SJCRH30 (cell line): ENCODE measurements around the gene MEFV. TPM values are rescaled to one million over a fixed set of nuclear protein-coding genes. Genes with fewer than 3 reads are reported as not detected.
A peak's percentile ranks its signal among the peaks of the same experiment; 100 is the strongest.
"Not testable (repeated sequence)": the region's sequence is repeated elsewhere in the genome, so short reads cannot be mapped to it uniquely, and the experiment has no call there.

Experiments
- DNase-seq, 2 experiments: peaks; one replicate each; pipeline ENCODE4 v3.0.0-alpha.2; 2015 to 2020
- H3K27ac ChIP-seq: fragments of 250-450 bp; sonication (Bioruptor Pico); 2 replicates; pipeline ENCODE4 v1.5.1; 2020; ENCODE audit warnings: mild to moderate bottlenecking, moderate library complexity
- H3K27me3 ChIP-seq: fragments of 250-450 bp; sonication (Bioruptor Pico); 2 replicates; pipeline ENCODE4 v1.5.1; 2020; ENCODE audit warnings: mild to moderate bottlenecking, moderate library complexity
- H3K36me3 ChIP-seq: fragments of 250-450 bp; sonication (Bioruptor Pico); 2 replicates; pipeline ENCODE4 v1.5.1; 2020; ENCODE audit warnings: mild to moderate bottlenecking, moderate library complexity
- H3K4me1 ChIP-seq: fragments of 250-450 bp; sonication (Bioruptor Pico); 2 replicates; pipeline ENCODE4 v1.5.1; 2020; ENCODE audit warnings: mild to moderate bottlenecking, moderate library complexity
- H3K4me3 ChIP-seq: fragments of 250-450 bp; sonication (Bioruptor Pico); 2 replicates; pipeline ENCODE4 v1.5.1; 2020; ENCODE audit warnings: mild to moderate bottlenecking, moderate library complexity
- H3K9me3 ChIP-seq: fragments of 250-450 bp; sonication (Bioruptor Pico); replicated peaks from 2 replicates; pipeline ENCODE4 v1.5.1; 2020; ENCODE audit warnings: mild to moderate bottlenecking, moderate library complexity
- total RNA-seq: library from RNA; depleted of rRNA; stranded (reverse); fragments of >200 nt; shearing (Covaris generic); gene quantifications from 2 replicates; pipeline ENCODE4 v1.2.3, GENCODE V29; 2014

The MEFV gene
- total RNA-seq, 1 experiment from 2014 or later = not detected

GRCh38 chr16:3281222-3281820, 24.9 kb upstream of the MEFV start:
- no peak overlapping the region for H3K4me3 ChIP-seq
- H3K9me3 ChIP-seq = no peaks in the 10 kb centered on the region
- H3K27ac ChIP-seq = no peak overlapping the region
- no peaks in the 10 kb centered on the region for H3K27me3 ChIP-seq
- H3K36me3 ChIP-seq = peaks cover 13% of the 10 kb centered on the region
- peaks cover 3% of the 10 kb centered on the region; the same call in 1 of the 2 replicates for H3K4me1 ChIP-seq
- DNase-seq = no peak

DNA sequence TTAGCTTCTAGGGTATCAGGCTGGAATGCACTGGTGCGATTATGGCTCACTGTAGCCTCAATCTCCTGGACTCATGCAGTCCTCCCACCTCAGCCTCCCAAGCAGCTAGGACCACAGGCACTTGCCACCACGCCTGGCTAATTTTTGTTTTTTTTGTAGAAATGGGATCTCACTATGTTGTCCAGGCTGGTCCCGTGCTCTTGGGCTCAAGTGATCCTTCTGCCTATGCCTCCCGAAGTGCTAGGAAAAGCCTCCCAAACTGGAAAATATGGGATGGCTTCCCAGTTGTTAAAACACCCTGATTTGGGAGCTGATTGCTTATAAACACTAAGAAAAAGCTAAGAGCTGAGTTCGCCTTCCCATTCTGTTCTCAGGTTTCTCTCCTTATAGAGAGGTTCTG, 20.2 kb upstream of the MEFV start:
- DNase-seq = no peak
- Histone ChIP-seq H3K4me1 (no peaks in the 10 kb centered on the region), H3K9me3 (no peaks in the 10 kb centered on the region), H3K27me3 (no peaks in the 10 kb centered on the region), H3K36me3 (no peaks in the 10 kb centered on the region), H3K4me3 (no peak overlapping the region), H3K27ac (no peak overlapping the region)

DNA sequence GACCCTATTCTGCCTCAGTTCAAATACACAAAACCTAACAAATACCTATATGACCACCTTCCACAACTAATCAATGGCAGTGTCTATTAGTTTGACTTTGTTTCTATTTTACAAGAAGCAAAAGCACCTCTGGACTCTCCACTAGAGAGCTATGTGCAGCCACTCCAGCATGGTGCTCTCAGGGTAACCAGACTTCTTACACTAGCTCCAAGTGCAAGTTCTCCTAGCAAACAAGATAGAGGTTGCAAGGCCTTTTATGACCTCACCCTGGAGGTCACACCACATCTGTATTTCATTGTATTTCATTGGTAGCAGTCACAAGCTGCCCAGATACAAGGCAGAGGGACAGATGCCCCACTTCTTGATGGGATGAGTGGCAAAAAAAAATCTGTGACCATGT, 18.5 kb upstream of the MEFV start:
- peak overlapping the region; percentile 33 for H3K4me3 ChIP-seq
- no peaks in the 10 kb centered on the region for H3K9me3 ChIP-seq
- DNase-seq = no peak
- no peak overlapping the region for H3K27ac ChIP-seq
- no peaks in the 10 kb centered on the region for H3K27me3 ChIP-seq
- H3K36me3 ChIP-seq = no peaks in the 10 kb centered on the region
- no peaks in the 10 kb centered on the region for H3K4me1 ChIP-seq

DNA sequence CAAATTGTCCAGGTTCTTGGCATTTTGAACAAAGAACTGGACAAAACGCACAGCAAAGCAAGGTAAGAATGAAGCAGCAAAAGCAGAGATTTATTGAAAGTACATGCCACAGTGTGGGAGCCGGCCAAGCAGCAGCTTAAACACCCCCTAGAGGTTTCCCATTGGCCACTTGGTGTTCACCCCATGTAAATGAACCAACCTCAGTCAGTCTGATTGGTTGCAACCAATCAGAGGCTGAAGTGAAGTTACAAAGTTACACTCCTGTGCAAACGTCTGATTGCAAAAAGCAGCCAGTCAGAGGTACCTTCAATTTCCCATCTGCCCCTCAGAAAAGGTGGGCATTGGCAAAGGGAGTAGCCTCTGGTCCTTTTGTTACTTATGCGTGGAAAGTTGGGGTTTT, 18.1 kb upstream of the MEFV start:
- Histone ChIP-seq H3K27me3 (no peaks in the 10 kb centered on the region), H3K36me3 (no peaks in the 10 kb centered on the region), H3K9me3 (no peaks in the 10 kb centered on the region), H3K4me3 (peak overlapping the region; percentile 33), H3K4me1 (no peaks in the 10 kb centered on the region), H3K27ac (no peak overlapping the region)
- DNase-seq = peak; percentile 60 to 78

- not testable (repeated sequence) for H3K27me3 ChIP-seq, H3K4me3 ChIP-seq, H3K9me3 ChIP-seq, H3K4me1 ChIP-seq, H3K36me3 ChIP-seq, DNase-seq, H3K27ac ChIP-seq
Observed at GRCh38 chr16:3271281-3271680, 14.8 kb upstream of the MEFV start.

GRCh38 chr16:3270718-3271117, 14.3 kb upstream of the MEFV start:
- not testable (repeated sequence) for H3K9me3 ChIP-seq, H3K27ac ChIP-seq, H3K36me3 ChIP-seq, H3K4me1 ChIP-seq, DNase-seq, H3K27me3 ChIP-seq, H3K4me3 ChIP-seq

- no peaks in the 10 kb centered on the region for H3K36me3 ChIP-seq
- DNase-seq = no peak
- no peaks in the 10 kb centered on the region for H3K27me3 ChIP-seq
- H3K4me1 ChIP-seq = 0 out of 2 replicates have a peak, but pooled peaks cover 2% of the 10 kb centered on the region
- no peak overlapping the region for H3K27ac ChIP-seq
- no peaks in the 10 kb centered on the region for H3K9me3 ChIP-seq
- no peak overlapping the region for H3K4me3 ChIP-seq
Observed at GRCh38 chr16:3268294-3268693, 11.9 kb upstream of the MEFV start.

- DNase-seq = peak; percentile 46 to 73
- Histone ChIP-seq H3K27ac (no peak overlapping the region), H3K4me3 (no peak overlapping the region), H3K36me3 (no peaks in the 10 kb centered on the region), H3K4me1 (0 out of 2 replicates have a peak, but pooled peaks cover 2% of the 10 kb centered on the region), H3K27me3 (no peaks in the 10 kb centered on the region), H3K9me3 (no peaks in the 10 kb centered on the region)
Observed at GRCh38 chr16:3266873-3267537, 10.6 kb upstream of the MEFV start.

DNA sequence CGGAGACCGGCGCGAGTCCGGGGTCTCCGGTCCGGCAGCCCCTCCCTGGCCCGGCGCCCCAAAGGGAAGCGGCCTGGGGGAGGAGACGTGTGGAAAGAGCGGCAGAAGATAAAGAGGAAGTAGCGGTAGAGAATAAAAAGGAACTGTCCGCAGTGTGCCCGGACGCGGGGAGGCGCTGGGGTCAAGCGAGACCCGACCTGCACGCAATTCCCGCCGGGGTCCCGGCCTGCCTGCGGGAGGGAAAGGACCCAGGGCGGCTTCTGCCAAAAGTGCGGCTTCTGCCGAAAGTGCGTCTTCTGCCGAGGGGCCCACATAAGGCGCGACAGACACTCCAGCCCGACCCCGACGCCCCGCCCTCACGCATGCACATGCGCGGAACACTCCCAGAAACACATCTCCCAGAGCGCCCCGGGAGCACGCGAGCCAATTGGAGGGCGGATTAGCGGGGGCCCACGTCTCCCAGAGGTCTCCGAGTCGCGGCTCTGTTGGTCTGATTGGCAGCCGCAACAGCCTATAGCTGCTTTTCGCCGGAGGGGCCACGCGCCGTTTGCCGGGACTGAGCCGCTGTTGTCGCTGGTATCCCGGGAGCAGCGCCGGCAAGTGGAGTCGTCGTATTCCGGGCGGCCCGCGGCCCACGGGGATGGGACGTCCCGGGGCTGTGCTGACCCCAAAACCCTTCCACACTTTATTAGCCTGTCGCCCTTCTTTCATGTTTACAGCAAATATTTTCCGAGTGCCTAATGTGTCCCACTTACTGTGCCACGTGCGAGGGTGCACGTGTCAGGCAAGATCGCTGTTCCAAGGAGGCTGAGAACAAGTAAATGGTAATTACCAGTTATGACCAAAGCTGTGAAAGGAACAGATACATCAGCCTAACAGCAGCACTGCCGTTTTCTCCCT, 8.0 kb upstream of the MEFV start:
- peak; percentile 98 to 99 for DNase-seq
- Histone ChIP-seq H3K27ac (peak overlapping the region; percentile 49), H3K9me3 (no peaks in the 10 kb centered on the region), H3K27me3 (no peaks in the 10 kb centered on the region), H3K4me1 (0 out of 2 replicates have a peak, but pooled peaks cover 2% of the 10 kb centered on the region), H3K4me3 (peak overlapping the region; percentile 65), H3K36me3 (no peaks in the 10 kb centered on the region)

GRCh38 chr16:3262517-3262916, 6.1 kb upstream of the MEFV start:
- Histone ChIP-seq H3K27ac (no peak overlapping the region), H3K36me3 (no peaks in the 10 kb centered on the region), H3K27me3 (no peaks in the 10 kb centered on the region), H3K9me3 (no peaks in the 10 kb centered on the region), H3K4me1 (0 out of 2 replicates have a peak, but pooled peaks cover 2% of the 10 kb centered on the region), H3K4me3 (no peak overlapping the region)
- no peak for DNase-seq

DNA sequence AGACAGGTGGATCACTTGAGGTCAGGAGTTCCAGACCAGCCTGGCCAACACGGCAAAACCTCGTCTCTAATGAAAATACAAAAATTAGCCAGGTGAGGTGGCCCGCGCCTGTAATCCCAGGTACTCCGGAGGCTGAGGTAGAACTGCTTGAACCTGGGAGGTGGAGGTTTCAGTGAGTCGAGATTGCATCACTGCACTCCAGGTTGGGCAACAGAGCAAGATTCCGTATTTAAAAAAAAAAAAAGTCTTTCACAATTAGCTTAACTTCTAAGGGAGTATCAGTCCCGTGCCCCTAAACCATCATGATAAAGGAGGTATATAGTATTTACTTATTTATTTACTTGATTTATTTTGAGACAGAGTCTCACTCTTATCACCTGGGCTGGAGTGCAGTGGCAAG, 3.4 kb upstream of the MEFV start:
- H3K27ac ChIP-seq = no peak overlapping the region
- no peak overlapping the region for H3K4me3 ChIP-seq
- H3K4me1 ChIP-seq = no peaks in the 10 kb centered on the region
- H3K9me3 ChIP-seq = no peaks in the 10 kb centered on the region
- H3K36me3 ChIP-seq = no peaks in the 10 kb centered on the region
- no peaks in the 10 kb centered on the region for H3K27me3 ChIP-seq
- no peak for DNase-seq

- no peak for DNase-seq
- Histone ChIP-seq H3K9me3 (no peaks in the 10 kb centered on the region), H3K27ac (no peak overlapping the region), H3K4me1 (no peaks in the 10 kb centered on the region), H3K36me3 (no peaks in the 10 kb centered on the region), H3K4me3 (no peak overlapping the region), H3K27me3 (no peaks in the 10 kb centered on the region)
Observed at GRCh38 chr16:3256866-3257465, 533 bp upstream of the MEFV start.

- Histone ChIP-seq H3K27me3 (no peaks in the 10 kb centered on the region), H3K27ac (no peak overlapping the region), H3K9me3 (no peaks in the 10 kb centered on the region), H3K4me1 (no peaks in the 10 kb centered on the region), H3K4me3 (no peak overlapping the region), H3K36me3 (no peaks in the 10 kb centered on the region)
- DNase-seq = no peak
Observed at GRCh38 chr16:3254309-3254708, 2.1 kb downstream of the MEFV start.

DNA sequence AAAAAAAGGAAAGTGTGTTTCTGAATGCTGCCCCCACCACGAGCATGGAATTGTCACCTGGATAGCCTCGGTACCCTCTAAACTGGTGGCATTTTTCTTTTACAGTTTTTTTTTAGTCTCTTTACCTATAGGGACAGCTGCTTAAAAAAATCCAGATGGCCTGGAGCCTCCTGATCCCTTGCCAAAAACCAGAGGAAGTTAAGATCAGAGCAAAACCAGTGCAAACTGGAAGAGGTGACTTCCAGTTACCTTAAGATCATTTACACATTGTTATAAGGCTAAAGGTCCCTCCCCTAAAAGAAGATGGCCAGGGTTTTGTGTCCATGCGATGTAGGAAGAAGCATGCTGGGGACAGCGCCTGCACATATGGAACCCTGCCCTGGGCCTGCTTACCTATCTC, 3.5 kb downstream of the MEFV start:
- H3K36me3 ChIP-seq = no peaks in the 10 kb centered on the region
- H3K27ac ChIP-seq = no peak overlapping the region
- H3K4me1 ChIP-seq = no peaks in the 10 kb centered on the region
- H3K9me3 ChIP-seq = no peaks in the 10 kb centered on the region
- H3K4me3 ChIP-seq = no peak overlapping the region
- DNase-seq = no peak
- no peaks in the 10 kb centered on the region for H3K27me3 ChIP-seq

DNA sequence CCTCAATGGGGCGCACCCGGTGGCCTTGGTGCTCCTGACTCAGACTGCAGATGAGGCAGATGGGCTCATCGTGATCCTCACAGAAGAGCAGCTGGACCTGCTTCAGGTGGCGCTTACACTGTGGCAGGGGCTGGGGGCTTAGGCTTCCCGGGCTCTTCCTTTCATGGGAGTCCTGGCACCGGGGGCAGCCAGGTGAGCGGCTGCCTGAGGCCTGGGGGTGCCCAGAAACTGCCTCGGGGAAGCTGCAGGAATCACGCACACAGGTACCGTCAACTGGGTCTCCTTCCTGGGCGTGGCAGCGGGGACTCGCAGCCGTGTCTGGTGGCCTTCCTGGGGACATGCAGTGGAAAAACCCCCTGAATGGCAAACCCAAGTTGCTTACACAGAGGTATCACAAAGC, 7.0 kb downstream of the MEFV start:
- no peak for DNase-seq
- Histone ChIP-seq H3K27me3 (no peaks in the 10 kb centered on the region; the same call in 1 of the 2 replicates), H3K36me3 (no peaks in the 10 kb centered on the region), H3K4me1 (no peaks in the 10 kb centered on the region), H3K27ac (no peak overlapping the region), H3K9me3 (no peaks in the 10 kb centered on the region), H3K4me3 (no peak overlapping the region)
